RWPE2 (cell line): ENCODE measurements around the gene ST8SIA6.

Experiments
- ATAC-seq: fragments of 200-7000 bp; cut with Tn5 transposase; 3 replicates; pipeline ENCODE4 v1.9.1; 2021; ENCODE audit warnings: low read depth
- DNase-seq: peaks from one replicate; pipeline ENCODE4 v3.0.0-alpha.2; 2020; ENCODE audit warnings: low spot score
- H3K27ac ChIP-seq: fragments of 450-650 bp; 2 replicates; pipeline ENCODE4 v1.5.1; 2017; ENCODE audit warnings: mild to moderate bottlenecking; ENCODE audit not compliant: poor library complexity, severe bottlenecking
- H3K27me3 ChIP-seq: fragments of 250-450 bp; sonication (Bioruptor Pico); 2 replicates; pipeline ENCODE4 v1.5.1; 2021; ENCODE audit warnings: mild to moderate bottlenecking, moderate library complexity; ENCODE audit not compliant: insufficient read depth, poor library complexity, severe bottlenecking
- H3K36me3 ChIP-seq: fragments of 250-450 bp; sonication (Bioruptor Pico); 2 replicates; pipeline ENCODE4 v1.5.1; 2020; ENCODE audit warnings: low read depth, mild to moderate bottlenecking, moderate library complexity
- H3K4me1 ChIP-seq: fragments of 250-450 bp; sonication (Bioruptor Pico); 2 replicates; pipeline ENCODE4 v1.5.1; 2021; ENCODE audit warnings: mild to moderate bottlenecking, moderate library complexity; ENCODE audit not compliant: insufficient read depth, poor library complexity, severe bottlenecking
- H3K4me3 ChIP-seq: fragments of 250-450 bp; sonication (Bioruptor Pico); 2 replicates; pipeline ENCODE4 v1.5.1; 2021; ENCODE audit warnings: mild to moderate bottlenecking, moderate library complexity; ENCODE audit not compliant: severe bottlenecking
- H3K9me3 ChIP-seq: fragments of 250-450 bp; sonication (Bioruptor Pico); 2 replicates; pipeline ENCODE4 v1.5.1; 2021; ENCODE audit warnings: mild to moderate bottlenecking, moderate library complexity; ENCODE audit not compliant: severe bottlenecking
- TF ChIP-seq, protein P1 (sequence below): fragments of 450-650 bp; IDR thresholded peaks from one replicate; pipeline ENCODE4 v1.5.1; 2017; ENCODE audit warnings: mild to moderate bottlenecking, moderate library complexity; ENCODE audit not compliant: poor library complexity, severe bottlenecking

The ST8SIA6 gene

DNA sequence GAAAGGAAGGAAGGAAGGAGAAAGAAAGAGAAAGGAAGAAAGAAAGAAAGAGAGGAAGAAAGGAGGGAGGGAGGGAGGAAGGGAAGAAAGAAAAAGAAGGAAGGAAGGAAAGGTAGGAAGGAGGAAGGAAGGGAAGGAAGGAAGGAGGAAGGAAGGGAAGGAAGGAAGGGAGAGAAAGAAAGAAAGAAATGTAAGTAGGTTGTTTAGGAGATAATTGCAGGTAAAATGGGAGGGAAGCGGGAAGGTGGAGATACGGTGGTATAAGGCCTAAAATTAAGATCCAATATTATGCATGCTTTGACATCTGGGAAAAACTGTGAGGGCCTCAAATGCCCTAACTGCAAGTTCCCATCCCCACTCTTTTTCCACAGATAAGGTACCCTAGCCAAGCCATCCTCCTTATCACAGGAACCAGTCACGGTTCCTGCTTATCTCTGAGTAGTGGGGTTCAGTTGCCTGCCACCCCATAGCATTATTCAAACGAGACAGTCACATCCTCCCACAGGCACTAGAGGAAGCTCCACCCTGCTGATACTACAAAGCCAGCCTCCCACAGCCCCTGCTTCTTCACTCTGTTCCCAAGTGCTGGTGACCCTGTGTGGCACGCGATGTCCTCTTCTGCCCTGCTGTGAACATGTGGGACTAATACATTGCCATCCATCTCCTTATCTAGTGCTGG, 28.7 kb downstream of the ST8SIA6 start:
- H3K9me3 ChIP-seq: no peaks in the 10 kb centered on the region
- H3K27me3 ChIP-seq: no peaks in the 10 kb centered on the region
- ATAC-seq (no peak), DNase-seq (no peak)
- no peak overlapping the region for H3K4me3 ChIP-seq
- TF ChIP-seq, protein P1, sequence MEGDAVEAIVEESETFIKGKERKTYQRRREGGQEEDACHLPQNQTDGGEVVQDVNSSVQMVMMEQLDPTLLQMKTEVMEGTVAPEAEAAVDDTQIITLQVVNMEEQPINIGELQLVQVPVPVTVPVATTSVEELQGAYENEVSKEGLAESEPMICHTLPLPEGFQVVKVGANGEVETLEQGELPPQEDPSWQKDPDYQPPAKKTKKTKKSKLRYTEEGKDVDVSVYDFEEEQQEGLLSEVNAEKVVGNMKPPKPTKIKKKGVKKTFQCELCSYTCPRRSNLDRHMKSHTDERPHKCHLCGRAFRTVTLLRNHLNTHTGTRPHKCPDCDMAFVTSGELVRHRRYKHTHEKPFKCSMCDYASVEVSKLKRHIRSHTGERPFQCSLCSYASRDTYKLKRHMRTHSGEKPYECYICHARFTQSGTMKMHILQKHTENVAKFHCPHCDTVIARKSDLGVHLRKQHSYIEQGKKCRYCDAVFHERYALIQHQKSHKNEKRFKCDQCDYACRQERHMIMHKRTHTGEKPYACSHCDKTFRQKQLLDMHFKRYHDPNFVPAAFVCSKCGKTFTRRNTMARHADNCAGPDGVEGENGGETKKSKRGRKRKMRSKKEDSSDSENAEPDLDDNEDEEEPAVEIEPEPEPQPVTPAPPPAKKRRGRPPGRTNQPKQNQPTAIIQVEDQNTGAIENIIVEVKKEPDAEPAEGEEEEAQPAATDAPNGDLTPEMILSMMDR: no peak
- no peaks in the 10 kb centered on the region for H3K36me3 ChIP-seq
- H3K27ac ChIP-seq: no peak overlapping the region
- no peaks in the 10 kb centered on the region for H3K4me1 ChIP-seq

DNA sequence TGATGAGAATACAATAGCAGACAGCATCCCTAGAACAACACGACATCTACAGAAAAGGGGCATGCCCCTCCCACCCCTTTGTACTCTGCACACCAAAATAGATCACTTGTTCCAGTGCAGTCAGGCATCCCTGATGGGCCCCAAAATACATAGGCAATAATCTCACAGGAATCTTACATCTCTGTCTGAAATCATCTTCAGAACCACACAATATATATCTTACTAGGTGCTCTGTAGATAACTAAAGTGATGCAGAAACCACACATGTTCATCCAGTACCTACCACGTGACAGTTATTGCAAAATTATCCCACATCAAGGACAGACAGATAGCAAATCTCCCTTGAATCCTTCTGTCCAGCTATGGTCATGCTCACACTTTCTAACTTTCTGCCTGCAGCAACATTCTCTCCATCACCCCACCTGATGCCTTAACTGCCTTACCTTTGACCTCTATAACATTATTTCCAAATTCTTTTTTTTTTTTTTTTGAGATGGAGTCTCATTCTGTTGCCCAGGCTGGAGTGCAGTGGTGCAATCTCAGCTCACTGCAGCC, 30.7 kb downstream of the ST8SIA6 start:
- TF ChIP-seq, protein P1: no peak

DNA sequence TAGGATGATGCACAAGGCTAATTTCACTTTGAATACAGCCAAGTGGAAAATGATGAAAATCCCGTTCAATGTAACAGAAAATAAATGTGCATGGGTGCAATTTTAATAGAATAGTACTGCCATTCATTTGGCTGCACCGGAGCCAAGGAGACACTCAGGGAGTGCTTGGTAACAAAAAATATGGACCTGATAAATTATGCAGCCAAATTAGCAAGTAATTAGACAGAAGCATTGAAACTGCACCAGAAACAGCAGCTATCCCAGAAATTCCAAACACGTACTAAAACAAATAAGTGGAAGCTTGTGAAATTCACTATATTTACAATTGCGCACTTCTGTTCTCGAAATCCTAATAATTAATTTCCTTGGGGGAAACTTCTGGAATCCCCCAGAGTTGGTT, 31.5 kb downstream of the ST8SIA6 start:
- TF ChIP-seq, protein P1: no peak
- Histone ChIP-seq H3K27me3 (no peaks in the 10 kb centered on the region), H3K9me3 (no peaks in the 10 kb centered on the region), H3K36me3 (no peaks in the 10 kb centered on the region), H3K27ac (no peak overlapping the region), H3K4me3 (no peak overlapping the region), H3K4me1 (no peaks in the 10 kb centered on the region)
- DNase-seq: no peak
- ATAC-seq: no peak

More for the DNA sequence above, 30.7 kb downstream of the ST8SIA6 start:
- Histone ChIP-seq H3K9me3 (no peaks in the 10 kb centered on the region), H3K4me3 (no peak overlapping the region), H3K27me3 (no peaks in the 10 kb centered on the region), H3K36me3 (no peaks in the 10 kb centered on the region), H3K4me1 (no peaks in the 10 kb centered on the region), H3K27ac (no peak overlapping the region)
- ATAC-seq (no peak), DNase-seq (no peak)

DNA sequence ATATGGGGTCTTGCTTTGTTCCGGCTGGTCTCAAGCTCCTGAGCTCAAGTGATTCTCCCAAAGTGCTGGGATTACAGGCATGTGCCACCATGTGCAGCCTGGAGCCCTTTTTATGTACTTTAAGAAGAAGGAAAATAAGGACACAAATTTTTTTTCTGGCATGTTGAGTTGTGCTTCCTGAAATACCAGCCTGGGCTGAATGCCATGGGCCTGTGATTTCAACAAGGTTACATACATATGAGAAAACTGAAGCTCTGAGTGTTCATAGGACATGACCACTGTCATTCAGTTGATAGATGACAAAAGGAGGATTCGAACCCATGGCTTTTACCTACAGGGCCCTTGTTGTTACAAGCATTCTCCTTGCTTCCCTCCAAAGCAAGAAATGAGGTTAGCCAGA, 36.1 kb downstream of the ST8SIA6 start:
- Histone ChIP-seq H3K4me3 (no peak overlapping the region), H3K36me3 (no peaks in the 10 kb centered on the region), H3K9me3 (no peaks in the 10 kb centered on the region), H3K4me1 (no peaks in the 10 kb centered on the region), H3K27me3 (no peaks in the 10 kb centered on the region), H3K27ac (no peak overlapping the region)
- TF ChIP-seq, protein P1: no peak
- DNase-seq (no peak), ATAC-seq (no peak)
